Measurements from ENCODE around the gene IQCE.
"Not testable (repeated sequence)": the region's sequence is repeated elsewhere in the genome, so short reads cannot be mapped to it uniquely, and the experiment has no call there.

Gene IQCE

DNA sequence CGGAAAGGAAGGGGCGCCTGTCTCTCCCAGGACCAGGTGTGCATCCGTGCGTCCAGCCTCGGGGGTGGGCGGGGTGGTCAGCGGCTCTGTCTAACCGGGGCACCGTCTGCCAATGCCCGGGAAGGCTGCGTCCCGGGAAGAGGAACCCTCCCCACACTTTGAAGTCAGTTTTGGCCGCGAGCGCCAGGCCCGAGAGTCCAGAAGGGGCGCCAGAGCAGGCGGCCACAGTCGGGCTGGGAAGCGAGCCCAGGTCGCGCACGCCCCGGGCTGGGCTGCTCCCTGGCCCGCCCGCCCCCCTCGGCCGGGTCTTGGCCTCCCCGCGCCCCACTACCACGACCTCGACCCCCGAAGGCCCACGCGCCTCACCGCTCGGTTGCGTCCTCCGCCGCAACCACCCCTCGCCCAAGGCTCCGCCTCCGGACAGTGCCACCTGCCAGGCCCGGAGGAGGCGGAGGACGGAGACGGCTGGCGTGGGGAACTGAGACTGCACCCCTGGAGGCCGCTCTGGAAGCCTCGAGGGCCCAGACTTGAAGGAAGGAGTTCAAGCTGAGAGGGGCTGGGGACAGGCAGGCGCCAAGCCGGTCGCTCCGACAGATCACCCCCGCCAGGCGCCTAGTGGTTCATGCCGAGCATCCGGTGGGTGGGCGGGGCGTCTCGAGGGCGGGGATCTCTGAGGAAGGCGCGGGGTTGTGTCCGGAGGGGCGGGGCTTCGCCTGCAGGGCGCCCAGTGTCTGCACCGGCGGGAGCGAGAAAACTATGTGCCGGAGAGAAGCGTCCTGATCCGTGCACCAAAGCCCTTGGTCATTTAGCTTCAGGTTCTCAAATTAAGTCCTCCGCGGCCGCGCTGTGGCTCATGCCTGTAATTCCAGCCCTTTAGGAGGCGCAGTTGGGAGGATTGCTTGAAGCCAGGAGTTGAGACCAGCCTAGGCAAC, 3.4 kb upstream of the IQCE start, which contains the start of gene BRAT1:
BRAT1 (minus strand) TSS at position 404 of the 932 bp plus-strand sequence. CDS start 1,093 bp downstream, outside the sequence.
- peak; percentile 94 for DNase-seq

DNA sequence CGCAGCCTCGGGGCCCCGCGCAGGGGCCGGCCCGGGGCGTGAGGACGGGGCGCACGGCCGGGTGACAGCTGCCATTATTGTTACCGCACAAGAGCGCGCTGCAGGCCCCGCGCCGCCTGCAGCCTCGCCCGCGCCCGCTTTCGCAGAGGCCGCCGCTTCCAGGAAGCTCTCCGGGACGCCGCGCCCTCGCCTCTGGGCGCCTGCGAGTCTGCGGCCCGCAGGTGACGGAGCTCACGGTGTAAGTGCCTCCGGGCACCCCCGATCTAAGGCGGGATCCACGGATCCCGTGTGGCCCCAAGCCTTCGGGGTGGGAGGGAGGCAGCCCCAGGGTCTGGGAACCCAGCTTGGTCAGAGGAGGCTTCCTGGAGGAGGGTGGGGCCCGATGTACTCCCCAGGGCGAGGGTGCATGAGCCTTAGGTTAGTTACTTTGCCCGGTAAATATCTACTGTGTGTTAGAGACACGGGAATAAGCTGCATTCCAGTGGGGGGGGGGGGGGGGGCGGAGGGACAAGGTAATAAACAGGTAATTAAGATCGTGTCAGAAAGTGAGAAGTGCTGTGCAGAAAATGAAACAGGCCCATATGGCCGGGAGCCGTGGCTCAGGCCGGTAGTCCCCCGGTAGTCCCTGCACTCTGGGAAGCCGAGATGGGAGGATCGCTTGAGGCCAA, 638 bp downstream of the IQCE start:
- peak; percentile 24 for DNase-seq

DNA sequence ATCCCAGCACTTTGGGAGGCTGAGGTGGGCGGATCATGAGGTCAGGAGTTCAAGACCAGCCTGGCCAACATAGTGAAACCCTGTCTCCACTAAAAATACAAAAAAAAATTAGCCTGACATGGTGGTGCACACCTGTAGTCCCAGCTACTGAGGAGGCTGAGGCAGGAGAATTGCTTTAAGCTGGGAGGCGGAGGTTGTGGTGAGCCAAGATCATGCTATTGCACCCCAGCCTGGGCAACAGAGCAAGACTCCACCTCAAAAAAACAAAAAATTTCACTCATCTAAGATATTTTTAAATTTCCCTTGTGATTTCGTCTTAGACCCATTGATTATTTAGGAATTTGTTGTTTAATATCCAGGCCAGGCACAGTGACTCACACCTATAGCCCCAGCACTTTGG, 5.2 kb downstream of the IQCE start:
- not testable (repeated sequence) for DNase-seq

DNA sequence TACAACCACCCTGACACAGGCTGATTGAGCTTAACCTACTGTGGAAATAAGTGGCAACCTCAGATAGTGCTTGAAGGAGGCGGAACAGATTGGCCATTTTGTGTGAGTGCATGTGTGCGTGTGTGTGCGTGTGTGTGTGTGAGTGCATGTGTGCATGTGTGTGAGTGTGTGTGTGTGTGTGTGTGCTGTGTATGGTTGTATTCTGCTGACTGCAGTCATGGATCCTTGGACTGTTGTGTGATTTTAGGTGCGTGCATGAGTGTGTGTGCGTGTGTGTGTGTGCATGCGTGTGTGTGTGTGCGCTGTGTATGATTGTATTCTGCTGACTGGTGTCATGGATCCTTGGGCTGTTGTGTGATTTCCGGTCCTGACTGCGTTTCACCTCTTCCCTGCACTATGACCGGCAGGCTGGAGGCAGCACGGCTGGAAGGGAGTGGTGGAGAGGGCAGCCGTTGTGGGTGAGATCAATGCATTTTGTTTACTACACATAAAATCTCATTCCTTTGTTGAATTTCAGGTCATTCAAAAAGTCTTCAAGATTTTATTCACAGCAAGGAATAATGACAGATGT, 6.3 kb downstream of the IQCE start:
- no peak for DNase-seq

DNA sequence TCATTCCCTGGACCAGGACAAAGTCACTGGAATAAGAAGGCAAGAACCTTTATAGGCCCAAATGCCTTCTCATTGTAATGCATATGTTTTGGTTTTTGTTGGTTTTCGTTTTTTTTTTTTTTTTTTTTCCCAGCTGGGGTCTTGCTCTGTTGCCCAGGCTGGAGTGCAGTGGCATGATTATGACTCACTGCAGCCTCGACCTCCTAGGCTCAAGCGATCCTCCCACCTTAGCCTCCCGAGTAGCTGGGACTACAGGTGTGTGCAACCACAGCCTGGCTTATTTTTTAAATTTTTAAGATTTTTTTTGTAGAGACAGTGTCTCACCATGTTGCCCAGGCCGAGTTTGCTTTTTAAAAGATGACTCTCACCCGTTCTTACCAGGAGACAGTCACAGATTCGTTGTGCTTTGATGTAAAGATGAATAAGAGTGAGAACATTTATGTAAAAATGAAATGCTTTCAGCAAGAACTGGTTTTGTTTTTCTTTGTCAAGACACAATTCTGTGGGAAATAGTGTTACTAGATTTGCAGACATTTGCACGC, 7.6 kb downstream of the IQCE start:
- no peak for DNase-seq

DNA sequence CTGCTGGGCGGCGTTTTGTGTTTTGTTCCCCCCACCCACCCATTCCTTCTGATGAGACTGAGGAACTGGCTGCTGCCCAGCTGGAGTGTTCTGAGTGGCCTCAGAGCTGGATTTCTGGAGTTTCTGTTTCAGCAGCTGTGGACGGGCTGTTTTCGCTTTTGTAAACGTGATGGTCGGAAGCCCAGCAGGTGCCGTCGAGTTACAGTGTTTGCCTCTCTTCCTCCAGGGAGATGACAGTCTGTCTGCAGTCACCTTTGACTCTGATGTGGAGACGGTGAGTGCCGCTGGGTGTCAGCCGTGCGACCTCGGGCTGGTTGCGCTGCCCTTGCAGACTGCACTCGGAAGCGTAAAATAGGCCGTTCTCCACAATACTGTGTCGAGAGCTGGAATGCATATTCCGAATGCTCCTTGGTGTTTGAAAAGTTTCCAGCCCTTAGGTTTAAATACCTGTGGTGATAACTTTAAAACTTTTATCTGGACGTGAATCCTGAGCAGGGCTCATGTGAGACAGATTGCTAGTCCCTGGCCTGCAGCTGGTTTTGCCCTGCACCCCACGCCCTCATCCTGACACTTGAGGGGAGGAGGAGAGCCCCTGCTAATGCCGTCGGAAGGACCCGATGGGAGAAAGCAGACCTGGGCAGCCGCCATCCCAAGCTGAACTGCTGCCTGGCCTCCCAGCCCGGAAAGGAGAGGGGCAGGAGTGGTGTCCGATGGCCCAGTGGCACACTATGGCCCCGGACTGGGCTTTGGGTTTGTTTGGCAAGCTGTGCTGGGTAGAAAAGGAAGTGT, 8.3 kb downstream of the IQCE start:
- DNase-seq = peak; percentile 36

DNA sequence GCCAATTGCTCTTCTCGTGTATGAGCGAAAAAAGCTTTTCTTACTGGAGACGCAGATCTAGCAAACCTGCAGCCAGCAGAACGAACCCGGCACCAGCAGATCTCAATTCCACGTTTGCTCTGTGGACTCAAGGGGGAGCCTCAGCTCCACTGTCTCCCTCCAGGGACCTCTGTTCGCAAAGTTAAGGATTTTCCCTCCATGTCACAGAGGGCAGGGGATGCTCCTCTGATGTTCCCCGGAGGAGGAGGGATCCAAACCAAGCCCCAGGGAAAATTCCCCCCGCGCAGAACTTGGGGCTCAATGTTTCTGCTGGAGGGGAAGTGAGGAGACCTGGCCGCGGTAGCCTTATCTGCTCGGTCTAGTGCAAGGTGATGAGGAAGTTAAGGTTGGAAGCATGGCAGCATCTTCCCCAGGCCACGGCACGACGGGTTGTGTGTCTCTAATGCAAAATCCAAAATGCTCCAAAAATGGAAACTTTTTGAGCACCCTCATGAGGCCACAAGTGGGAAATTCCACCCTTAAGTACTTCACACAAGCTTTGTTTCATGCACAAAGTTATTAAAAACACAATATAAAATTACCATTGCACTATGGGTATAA, 9.0 kb downstream of the IQCE start:
- no peak for DNase-seq

DNA sequence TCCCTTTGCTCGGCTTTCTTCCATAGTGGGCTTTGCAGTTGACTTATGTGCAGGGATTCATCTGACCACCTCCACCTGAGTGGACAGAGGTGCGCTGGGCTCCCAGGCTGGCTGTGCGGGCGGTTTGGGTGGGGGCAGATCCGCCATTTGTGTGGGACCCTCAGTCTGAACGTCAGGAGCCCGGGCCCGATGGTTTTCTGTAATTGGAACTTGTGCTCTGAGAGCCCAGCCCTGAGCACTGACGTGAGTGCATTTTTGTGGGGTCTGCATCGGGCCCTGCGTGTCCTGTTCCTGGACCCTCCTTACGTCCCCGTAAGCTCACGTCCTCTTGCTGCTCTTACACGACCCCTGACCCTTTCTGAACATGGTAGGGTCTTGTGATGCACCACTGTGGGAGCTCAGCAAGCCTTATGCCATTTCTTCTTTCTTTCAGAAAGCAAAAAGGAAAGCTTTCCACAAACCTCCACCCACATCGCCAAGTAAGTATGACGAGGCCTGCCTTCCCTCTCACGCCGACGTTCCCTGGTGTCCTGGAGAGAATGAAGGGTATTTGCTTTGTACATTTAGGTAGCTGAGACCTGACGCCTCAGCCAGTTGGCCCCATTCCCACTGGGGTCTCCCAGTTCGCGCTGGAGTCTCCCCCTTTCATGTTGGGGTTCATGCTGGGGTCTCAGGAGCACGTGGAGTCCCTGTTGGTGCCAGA, 9.9 kb downstream of the IQCE start:
- DNase-seq = no peak

DNA sequence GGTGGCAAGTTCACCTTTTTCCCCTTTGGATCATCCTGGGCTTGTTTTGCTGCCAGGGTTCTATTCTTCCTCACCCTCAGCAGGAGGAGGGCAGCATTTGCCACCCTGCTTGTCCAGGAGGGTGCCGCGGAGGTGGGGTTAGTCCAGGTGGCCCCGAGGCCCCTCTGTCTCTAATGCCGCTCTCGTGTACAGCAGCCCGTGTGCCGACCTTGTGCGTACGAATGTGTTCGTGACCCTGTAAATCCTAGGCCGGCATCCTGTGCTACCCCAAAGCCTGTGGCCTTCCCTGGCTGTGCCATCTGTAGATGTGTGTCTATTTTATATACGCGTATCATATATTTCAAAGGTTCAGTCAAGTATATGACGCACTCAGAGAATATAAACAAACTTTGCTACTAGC, 10.6 kb downstream of the IQCE start:
- no peak for DNase-seq

DNA sequence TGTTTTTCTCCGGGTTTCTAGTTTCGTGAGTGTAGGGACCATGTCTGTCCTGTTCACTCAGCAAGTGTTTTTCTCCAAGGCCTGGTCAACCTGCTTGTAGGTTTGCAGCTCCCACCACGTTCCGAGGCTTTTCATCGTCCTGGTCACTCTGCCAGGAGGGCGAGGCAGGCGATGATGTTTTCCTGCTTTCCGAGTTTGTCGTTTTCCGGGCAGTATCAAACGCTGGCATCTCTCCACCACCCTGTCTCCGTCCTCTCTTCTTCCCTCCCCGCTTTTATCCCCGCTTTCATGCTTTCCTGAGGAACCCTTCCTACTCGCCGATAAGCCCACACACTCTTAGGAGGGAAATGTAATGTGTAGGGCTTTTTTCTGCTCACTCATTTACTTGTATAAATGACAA, 11.2 kb downstream of the IQCE start:
- no peak for DNase-seq

DNA sequence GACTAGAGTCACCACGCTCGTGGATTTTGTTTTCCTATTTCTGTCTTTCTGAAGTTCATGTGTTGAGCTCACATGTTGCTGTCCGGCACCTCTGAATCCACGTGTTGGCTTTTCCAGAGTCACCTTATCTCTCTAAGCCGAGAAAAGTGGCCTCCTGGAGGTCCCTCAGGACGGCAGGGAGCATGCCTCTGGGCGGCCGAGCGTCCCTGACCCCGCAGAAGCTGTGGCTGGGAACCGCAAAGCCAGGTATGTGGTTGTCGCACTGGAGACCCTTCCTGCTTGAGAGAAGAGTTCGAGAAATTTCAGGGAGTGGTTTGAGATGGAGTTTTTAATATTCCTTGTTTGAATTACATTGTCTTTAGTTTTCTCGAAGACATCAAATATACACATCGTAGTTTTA, 12.6 kb downstream of the IQCE start:
- DNase-seq = no peak

DNA sequence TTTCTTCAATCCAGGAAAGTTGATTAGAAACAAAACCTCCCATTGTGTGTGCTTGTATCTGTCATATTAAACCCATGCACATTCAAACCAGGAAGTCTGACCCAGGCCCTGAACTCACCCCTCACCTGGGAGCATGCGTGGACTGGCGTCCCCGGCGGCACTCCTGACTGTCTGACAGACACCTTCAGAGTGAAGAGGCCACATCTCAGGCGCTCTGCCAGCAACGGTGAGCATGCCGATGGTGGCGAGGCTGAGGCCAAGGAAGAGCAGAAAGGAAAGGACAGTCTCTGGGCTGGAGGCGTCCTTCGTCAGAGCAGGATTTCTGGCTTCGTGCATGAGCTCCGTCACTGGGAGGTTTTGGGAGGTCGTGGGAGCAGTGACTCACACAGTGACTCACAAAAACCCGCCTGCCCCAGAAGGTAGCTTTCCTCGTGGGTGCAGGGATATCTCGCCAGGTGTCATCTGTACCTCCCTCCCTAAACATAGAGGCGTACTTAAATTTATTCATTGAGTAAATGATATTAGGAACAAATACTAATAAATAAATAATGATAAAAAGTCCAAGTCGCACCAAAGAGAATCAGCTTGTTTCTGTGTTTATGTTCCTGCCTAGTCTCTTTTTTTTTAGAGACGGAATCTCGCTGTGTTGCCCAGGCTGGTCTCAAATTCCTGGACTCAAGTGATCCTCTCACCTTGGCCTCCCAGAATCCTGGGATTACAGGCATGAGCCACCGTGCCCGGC, 13.5 kb downstream of the IQCE start:
- DNase-seq = no peak

DNA sequence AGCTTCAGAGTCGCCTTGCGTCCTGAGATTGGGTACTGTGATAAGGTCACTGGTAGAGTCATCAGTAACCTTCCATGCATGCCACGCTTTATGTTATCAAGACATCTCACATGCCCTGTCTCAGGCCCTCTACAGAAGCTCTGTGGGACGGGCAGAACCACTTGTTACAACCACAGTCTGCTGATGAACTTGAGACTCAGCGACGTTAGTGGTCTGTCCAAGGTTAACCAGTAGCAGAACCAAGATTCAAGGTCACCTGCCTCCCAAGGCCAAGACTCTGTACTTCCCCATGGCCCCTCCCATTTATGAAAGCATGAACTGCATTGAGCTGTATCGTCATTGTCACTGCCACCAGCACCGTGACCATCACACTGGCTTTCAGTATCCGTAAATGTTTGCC, 15.0 kb downstream of the IQCE start:
- no peak for DNase-seq

DNA sequence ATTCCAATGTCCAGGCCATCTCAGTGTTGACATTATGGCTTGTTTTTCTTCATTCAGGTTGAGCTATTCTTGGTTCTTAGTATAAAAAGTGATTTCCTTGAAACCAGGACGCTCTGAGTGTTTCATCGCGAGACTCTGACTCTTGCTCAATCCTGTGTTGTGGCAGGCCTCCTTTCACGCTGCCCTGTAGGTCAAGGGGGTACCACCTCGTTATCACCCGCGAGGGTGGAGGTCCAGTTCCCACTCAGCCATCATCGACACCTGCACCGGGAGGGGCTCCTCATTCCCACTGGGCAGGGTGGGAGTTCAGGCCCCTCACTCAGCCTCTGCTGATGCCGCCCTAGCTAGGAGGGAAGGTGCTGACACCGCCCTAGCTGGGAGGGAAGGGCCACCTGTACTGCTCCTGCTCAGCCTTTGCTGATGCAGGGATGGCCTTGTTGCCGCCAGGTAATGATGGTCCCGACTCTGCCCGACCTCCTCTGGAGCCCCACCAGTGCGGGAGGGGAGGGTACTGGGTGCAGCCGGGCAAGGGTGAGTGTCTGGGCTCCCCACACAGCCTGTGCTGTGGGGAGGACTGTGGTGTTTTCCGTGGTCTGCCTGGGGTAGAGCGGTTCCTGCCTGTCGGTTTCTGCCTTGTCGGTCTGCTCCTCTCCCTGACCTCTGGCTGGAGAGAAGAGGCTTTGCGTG, 16.4 kb downstream of the IQCE start:
- no peak for DNase-seq

DNA sequence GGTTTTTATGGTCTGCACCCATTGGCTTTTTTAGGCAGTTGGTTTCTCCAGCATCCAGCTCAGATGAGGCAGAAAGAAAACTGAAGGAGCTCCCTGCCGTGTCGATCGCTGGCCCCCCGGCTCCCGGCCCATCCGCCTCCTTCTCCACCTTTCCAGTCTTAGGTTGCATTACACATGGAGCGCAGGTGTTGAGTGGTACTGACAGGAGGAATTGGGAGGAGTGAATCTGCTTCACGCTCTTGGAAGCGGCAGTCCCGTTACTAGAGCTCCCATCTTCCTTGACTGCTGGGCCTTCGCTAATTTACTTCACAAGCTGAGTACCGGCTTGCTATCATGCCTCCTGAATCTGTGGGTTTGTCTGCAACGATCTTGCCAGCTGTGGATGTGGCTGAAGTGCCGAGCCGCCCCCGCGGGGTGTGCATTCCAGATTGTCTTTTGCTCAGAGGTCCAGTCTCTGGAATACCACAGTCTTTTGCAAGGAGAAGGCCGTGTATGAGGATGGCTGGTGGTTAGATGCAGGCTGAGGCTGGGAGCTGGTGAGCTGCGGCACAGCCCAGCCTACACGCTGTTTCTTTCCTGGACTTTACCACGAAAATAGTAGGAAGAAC, 17.1 kb downstream of the IQCE start:
- DNase-seq = no peak

DNA sequence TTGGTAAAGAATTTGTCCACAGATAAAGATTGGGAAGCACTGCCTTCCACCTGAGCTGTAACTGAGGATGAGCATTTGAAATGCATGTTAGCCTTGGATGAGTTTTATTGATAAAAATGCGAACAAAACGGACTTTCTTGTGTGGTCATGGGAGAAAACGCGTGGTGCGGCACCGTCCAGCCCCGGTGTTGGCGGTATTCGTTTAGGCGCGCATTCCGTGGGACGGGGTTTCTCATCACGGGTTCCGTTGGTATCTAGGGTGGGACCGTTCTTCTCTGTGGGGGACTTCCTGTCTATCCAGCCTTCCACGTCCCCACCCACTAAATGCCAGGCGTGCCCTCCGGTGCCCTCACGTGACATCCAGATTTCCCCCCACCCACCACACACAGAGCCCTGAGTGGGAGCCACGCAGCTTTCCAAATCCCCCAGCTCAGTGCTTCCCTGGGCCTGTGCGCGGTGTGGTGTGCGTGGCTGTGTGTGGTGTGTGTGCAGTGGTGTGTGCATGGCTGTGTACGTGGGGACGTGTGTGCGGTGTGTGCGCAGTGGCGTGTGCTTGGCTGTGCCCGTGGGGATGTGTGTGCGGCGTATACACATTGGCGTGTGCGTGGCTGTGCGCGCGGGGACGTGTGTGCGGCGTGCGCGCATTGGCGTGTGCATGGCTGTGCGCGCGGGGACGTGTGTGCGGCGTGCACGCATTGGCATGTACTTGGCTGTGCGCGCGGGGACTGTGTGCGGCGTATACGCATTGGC, 18.1 kb downstream of the IQCE start:
- DNase-seq = no peak

DNA sequence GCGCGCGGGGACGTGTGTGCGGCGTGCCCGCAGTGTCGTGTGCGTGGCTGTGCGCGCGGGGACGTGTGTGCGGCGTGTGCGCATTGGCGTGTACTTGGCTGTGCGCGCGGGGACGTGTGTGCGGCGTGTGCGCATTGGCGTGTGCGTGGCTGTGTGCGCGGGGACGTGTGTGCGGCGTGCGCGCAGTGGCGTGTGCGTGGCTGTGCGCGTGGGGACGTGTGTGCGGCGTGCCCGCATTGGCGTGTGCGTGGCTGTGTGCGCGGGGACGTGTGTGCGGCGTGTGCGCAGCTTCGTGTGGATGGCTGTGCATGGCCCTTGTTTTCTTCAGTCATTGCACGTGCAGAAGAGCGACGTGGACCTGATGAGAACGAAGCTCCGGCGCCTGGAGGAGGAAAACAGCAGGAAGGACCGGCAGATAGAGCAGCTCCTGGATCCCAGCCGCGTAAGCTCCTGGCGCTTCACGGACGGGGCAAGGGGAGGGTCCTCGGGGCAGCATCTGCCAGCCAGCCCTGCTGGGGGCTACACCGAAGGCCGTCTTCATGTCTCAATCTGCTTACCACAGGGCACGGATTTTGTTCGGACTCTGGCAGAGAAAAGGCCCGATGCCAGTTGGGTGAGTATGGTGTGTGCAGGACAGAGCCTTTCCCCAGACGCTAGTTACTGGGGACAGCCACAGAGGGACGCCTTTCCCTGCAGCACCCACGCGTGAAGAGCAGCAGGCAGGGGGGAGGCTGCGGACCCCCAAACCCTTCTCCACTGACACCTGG, 19.3 kb downstream of the IQCE start:
- DNase-seq = no peak

DNA sequence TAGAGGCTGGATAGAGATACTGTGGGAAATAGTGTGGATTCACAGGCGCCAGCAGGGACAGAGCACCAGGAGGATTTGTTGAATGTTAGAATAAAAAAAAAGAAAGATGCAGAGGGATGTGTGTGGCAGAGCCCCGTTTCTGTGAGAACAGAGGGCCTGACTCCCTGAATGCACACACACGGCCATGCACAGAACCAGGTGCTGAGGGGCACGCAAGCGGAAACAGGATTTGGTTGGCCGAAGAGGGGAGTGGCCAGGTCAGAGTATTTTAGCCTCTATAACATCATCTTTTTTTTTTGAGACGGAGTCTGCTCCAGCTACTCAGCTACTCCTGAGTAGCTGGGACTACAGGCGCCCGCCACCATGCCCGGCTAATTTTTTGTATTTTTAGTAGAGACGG, 21.9 kb downstream of the IQCE start:
- no peak for DNase-seq

All from CD4-positive, alpha-beta T cell treated with Interleukin-10 for 1 hour (primary cell).